ELR (cell line): ENCODE data around the gene PLCB1.
A peak's percentile ranks its signal among the peaks of the same experiment; 100 is the strongest.
"Not testable (repeated sequence)": the region's sequence is repeated elsewhere in the genome, so short reads cannot be mapped to it uniquely, and the experiment has no call there.

Source experiments
- DNase-seq: peaks from one replicate; pipeline ENCODE4 v3.0.0-alpha.2; 2015; ENCODE audit warnings: low read depth

PLCB1 gene

DNA sequence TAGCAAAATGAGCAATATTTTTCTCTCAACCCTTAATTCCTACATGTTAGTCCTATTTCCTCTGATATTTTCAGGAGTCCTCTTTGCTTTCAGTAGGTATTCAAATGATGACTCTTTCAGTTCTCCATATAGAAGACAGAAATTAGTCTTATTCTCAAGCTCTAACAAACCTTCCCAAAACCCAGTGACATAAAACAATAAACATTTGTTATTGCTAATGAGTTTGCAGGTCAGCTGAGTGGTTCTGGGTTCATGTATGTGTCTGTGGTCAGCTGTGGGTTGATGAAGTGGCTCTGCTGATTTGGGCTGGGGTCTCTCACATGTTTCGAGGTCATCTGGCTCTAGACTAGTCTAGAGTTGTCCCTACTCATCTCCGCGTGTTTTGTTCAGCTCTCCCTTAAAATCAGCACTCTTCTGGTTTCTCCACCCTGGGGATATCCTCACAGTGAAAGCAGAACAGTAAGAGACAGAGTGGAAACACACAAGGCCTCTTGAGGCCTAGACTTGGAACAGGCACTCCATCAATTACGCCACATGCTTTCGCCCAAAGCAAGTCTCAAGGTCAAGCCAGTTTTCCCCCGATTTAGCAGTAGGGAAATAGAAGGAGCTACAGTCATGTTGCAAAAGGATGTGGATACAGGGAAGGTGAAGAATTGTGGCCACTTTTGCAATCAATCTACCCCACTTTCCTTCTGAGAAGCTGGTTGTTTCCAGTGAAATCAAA lies 273.0 kb downstream of the PLCB1 start:
- DNase-seq: no peak

DNA sequence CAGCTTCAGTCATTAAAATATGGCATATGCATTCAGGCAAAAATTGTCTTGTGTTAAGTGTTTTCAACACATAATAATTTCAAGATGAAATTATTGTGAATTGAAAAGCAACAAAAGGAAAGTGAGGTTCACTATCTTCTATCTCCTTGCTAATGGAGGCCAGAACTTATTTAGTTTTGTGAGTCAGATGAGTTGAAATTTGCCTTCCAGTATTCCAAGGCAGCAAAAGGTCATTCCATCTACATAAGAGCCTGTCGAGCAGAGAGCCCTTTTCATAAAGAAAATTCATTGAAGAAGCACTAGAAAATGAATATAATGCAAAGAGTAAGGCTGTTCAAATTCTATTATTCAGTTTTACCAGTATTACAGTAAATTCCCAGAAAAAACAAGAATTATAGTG lies 274.3 kb downstream of the PLCB1 start:
- no peak for DNase-seq

DNA sequence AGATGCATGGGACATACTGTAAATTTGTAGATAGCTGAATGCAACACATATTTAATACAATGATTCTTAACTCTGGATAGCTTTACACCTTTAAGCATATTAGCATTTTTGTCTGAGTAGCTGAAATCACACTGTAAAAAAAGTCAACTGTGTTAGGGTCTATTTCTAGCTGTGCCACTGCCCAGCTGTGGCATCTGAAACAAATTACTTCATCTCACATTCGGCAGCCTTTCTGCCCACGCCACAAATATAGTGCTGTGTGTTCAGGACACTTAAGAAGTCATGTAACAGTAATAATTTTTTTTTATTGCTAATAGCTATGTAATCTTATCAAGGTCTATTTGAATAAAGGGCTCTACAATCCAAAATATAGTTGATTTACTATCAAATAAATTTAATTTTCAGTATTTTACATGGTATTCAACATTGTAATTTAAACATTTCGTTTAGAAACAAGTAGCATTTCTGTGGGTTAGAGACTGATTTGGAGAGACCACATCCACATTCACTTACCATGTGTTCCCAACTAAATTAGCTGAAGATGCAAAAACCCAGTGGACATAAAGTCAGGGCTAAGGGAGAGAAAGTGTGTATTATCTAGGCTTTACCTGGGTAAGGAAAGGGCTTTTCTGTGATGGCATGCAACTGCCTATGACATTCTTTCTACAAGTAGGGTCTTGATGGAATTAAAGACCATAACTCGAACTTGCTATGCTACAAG lies 276.7 kb downstream of the PLCB1 start:
- DNase-seq: no peak

DNA sequence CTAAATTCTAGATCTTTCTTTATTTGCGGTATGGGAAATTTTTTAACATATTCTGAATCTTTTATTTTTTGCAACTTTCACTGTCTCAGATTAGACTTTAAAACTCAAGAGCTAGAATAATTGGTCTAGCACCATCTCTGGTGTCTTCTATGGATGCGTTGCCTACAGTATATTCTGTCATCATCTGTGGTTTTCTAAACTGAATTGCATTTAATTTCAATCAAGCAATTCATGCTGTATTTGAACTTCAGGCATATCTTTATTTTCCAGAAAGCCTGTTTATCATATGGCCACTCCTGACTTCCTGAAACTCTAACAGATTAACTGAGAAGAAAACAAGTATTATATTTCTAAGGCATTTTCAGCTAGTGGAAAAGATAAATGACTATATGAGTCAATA lies 281.6 kb downstream of the PLCB1 start:
- no peak for DNase-seq

DNA sequence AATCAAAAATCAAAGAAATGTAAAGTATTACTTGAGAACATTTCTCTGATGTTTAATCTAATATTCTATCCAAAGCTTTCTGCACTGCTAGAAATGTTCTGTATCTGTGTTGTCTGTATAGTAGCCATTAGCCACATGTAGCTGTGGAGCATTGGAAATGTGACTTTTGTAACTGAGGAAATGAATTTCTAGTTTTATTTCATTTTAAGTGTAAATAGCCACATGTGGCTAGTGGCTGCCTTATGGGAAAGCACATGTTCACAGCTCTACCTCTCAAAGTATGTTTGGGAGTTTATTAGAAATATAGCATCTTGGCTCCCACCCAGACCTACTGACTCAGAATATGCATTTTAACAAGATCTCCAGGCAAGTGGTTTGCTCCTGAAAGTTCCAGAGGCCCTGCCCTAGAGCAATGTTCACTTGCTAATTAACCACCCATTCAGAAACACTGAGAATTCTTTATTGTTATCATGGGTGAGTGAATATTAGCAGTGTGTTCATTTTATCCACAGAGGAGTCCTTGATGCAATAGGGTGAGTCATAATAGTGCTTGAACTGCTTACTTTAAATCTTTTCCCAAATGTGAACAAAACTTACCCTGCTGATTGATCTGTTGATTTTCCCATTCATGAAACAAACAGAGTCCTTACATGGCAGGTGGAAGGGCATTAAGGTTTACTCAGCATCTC lies 282.7 kb downstream of the PLCB1 start:
- DNase-seq: peak; percentile 46

DNA sequence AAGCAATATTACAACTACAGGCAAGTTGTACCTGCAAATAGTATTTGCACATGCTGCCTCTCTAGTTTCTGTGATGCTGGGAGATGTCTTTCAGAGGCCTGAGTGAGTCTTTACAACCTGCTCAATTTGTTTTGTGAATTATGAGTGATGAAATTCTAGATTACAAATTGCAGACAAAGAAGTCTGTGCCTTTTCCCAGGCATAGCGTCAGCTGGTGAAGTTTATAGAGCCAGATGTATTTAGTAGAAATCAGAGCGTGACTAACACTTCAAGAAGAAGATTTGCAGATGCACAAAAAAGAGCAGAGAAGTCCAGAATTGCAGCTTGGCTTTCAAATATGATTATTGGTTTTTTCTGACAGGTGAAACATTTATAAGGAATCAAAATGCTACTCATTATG lies 289.9 kb downstream of the PLCB1 start:
- DNase-seq: no peak

DNA sequence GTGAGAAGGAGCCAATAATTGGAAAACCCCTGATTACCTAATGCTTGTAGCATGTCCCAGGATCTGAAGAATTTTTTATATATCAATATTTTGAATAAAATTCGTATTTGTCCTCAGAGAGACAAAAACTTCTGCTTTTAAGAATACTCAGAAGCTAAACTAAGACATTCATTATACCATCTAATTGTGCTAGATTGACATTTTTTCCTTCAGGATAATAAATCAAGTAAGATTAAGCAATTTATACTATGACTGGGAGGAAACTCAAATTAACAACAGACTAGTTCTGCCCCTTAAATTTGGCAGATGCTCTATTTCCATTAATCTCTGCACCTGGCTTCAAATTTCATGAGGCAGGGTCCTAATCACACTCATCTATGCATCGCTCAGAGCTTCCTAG lies 291.4 kb downstream of the PLCB1 start:
- DNase-seq: no peak

DNA sequence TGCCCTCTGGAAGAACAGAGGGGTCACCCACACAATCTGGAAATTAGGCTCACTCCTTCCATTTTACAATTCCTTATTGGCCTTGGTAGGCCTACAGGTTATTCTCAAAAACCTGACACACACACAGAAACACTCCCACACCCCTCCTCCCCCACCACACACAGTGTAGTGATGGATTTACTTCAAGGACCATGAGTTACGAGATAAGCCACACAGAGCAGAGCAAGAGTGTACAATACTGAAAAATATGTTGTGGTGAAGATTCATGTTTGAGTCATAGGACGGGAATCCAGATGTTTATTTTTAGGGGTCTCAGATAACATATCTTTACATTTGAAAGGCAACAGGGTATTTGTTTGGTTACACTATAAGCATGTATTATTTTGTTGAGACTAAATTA lies 291.9 kb downstream of the PLCB1 start:
- peak; percentile 68 for DNase-seq

DNA sequence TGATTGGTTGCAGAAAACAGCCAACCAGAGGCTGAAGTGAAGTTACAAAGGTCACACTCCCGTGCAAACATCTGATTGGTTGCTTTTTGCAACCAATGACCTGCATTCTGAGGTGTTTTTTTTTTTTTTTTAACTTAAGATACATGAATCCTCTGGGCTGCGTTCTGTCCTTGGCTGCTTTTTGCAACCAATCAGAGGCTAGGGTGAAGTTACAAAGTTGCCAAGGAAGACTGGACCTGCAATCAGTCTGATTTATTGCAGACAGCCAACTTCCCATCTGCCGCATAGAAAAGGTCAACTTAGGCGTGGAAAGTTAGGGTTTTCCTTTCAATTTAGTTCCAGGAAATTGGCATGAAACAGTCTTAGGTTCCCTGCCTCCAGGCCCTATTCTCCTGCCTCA lies 292.9 kb downstream of the PLCB1 start:
- no peak for DNase-seq

DNA sequence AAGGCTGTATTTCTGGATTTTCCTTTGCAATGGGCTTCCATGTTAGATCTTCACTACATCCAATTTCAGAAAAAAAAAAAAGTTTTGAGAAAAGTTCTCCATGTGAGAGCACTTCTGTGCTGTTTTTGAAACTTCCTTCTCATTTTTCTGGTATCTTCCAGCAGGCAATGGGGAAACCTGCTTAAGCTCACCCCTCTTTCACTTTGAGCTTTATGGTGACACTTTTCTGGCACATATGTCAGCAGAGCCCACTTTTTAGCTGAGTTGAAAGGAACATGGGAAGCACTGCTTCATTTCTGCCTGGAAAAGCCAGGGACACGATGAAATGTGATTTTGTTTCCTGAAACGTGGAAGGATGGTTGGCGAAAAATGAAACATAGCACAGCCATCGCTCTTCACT lies 293.7 kb downstream of the PLCB1 start:
- no peak for DNase-seq

DNA sequence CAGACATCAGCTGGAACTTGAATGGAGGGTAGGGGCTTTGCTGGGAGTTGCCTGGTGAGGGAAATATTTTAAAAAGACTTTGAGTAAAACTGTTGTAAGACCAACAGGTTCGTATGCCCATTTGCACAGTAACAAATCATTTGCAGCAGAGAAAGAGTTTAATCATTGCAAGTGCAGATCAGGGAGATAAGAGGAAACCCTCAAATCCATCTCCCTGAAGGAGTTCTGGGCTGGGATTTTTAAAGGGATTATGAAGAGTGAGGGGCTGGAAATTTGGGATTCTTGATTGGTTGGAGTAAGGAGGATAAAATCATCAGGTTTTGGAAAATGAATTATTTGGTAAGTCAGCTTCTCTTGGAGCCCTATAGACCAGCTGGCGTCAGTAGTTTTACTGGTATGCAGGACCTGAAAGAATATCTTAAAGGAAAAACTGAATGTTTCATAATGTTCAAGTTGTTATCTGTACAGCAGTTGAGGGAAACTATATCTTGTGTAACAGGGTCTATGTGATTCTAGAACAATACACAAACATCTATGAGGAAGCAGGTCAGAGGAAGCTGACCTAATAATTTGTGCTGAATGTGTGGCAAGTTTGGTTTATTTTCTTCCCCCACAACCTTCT lies 295.5 kb downstream of the PLCB1 start:
- no peak for DNase-seq

DNA sequence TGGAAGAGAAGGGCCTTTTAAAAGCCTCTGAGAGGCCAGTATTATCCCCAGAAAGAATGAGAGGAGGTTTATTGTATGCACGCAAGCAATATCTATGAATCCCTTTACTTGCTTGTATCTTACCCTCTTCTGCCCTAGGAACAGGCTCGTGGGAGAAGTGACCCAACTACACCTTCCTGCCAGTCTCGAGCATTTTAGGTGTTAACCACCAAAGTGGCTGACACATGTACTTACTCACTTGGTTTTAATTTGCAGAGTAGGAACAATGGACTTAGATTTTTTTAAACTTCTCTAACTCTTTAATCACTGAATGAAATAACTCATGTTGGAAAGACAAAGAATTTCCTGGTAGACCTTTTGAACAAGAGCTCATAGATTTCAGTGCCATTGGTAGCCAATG lies 296.9 kb downstream of the PLCB1 start:
- no peak for DNase-seq

DNA sequence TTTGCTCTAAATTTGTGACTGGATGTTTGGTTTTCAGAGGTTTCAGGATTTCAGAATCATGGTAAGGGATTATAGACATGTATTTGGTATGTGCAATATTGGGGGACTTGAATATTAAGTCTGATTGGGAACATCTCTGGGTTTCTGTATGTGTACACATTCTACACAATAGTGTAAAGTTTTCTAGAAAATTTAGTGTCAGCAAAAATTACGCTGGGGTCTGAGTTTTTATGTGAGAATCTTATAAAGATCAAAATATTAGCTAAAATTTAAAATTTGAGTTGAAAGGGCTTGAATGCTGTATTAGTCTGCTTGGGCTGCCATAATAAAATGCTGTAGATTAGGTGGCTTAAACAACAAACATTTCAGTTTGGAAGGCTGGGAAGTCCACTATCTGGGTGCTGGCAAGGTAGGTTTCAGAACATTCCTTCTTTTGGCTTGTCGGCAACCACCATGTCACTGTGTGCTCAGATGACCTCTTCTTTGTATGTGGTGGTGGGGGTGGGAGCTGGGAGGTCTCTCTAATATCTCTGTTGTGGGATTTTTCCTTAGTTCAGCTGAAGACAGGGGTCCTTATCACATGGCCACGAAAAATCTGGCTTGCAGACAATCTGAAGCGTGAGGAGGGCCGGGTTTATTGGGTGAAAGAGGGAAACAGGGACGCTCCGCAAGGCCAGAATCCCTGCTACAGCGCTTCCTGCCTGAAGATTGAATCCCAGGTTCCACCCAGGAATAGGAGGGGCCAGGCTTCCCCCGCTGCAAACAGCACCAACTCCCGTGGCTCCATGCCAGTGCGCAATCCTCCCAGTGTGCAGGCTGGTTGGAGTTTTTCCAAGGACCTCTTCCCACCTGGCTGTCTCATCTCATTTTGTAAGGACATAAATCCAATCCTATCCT lies 299.7 kb downstream of the PLCB1 start:
- no peak for DNase-seq

DNA sequence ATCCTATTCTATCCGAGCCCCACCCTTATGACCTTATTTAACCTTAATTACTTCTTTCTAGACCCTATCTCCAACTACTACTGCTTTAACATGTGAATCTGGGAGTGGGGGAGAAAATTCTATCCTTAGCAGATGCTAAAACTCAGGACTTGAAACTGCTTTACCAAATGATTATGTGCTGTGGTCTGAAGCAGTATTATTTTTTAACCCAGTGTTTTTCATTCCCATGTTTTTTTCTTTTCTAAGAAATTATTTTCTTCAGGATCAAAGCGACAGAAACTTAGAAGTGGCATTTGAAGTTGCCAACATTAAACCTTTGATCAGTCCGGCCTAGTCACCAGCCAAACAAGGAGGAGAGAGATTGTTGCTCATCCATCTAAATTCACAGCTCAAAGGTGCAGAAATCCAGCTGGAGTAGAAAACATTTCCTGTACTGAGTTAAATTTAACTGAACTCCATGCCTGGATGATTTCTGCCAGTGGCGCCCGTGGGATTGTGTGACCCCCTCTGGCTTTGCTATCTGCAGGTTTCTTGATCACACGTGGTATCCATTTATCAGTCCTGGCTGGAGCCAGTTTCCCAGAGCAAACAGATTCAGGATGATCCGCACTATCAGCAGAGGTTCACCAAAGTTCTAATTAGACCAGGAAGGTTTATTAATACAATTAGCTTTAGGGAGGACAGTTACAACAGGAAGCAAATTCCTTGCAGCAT lies 300.5 kb downstream of the PLCB1 start:
- no peak for DNase-seq

DNA sequence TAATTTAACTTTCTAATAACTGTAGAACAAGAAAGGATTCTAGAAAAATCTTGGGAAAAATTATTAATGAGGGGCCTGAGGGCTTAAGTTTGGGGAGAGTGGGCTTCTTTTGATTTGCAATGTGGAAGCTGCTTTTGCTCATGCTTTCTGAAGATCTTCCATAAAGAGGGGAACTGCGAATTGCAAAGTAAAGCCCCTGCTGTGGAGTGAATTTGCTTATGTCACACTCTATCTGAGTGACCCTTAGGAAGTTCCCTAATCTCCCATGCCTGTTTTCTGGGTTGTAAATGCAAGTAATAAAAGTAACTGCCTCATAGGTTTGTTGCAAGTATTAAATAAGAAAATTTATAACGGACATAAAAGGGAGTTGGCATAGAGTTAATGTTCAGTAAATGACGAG lies 301.2 kb downstream of the PLCB1 start:
- DNase-seq: no peak

DNA sequence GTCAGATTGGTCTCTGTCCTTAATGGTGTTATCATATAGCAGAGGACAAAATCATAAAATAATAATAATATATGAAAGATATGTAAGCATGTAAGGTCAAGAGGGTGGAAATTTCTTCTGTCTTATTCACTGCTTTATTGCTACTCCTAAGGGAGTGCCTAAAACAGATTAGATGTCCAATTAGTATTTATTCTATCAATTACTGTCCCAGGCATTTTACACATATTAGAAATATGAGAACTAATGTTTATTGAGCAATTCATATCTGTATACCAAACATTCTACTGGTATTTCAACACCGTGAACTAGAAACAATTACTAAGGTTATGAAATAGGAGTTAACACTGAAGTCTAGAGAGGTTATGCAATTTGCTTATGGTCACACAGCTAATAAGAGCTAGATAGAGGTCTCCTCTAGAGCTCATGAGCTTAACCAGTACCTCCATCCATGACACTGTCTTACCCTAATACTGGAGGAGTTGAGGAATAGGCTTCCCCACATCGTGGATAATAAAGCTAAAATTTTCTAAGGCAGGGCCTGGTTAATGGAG lies 302.3 kb downstream of the PLCB1 start:
- no peak for DNase-seq

DNA sequence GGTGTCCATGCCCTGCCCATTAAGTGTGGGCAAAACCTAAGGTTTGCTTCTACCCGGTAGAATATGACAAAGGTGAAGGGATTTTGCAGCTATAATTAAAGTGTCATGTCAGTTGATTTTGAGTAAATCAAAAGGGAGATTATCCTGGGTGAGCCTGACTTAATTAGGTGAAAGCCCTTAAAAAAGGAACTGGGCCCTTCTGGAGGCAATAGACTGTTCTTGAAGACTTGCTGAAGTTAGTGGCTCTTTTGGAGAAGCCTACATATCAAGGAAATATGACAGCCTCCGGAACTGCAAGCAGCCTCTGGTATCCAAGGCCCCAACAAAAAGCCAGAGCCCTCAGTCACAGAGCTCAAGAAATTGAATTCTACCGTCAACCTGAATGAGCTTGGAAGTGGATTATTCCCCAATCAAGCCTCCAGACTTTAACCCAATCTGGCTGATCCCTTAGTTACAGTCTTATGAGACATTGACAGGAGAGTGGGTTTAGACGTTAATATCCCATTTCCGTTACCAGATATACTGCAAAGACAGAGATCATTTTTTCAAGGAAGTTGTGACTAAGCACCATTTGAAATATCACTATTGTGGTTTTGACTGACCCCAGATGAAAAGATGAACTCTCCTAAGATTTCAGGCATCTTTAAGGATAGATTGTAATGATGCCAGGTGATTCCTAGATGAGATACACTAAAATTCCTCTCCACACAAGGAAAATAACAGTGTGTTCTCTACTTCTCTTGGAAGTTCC lies 303.4 kb downstream of the PLCB1 start:
- peak; percentile 3 for DNase-seq

DNA sequence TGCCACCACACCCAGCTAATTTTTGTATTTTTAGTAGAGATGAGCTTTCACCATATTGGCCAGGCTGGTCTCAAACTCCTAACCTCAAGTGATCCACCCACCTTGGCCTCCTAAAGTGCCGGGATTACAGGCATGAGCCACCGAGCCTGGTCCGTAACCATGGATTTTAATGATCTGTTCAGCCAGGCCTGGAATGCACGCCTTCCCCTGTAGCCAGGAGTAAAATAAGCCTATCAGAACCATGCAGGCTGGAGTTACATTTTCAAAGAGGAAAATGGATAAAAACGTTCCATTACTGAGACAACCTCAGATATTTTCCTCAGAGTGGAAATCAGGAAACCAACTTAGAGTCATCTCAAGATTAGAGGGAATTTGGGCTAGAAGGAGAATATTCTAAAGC lies 304.9 kb downstream of the PLCB1 start:
- not testable (repeated sequence) for DNase-seq

DNA sequence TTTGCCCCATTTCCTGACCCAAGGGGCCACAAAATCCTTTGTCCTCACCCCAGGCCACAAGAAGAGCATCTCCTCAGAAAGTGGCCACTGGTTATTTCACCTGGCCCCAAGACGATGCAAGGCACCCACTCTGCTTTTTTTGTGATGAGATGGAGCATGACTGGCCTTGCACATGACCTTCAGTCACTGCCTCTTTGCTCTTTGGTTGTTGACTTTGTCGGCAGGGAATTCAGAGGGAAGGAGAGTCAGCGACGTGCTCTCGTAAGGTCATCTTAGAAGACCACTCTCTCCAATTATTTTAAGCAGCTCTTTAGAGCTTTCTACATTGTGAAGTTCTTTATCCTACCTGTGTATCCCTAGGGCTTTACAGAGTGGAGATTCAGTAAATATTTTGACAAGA lies 306.7 kb downstream of the PLCB1 start:
- no peak for DNase-seq

DNA sequence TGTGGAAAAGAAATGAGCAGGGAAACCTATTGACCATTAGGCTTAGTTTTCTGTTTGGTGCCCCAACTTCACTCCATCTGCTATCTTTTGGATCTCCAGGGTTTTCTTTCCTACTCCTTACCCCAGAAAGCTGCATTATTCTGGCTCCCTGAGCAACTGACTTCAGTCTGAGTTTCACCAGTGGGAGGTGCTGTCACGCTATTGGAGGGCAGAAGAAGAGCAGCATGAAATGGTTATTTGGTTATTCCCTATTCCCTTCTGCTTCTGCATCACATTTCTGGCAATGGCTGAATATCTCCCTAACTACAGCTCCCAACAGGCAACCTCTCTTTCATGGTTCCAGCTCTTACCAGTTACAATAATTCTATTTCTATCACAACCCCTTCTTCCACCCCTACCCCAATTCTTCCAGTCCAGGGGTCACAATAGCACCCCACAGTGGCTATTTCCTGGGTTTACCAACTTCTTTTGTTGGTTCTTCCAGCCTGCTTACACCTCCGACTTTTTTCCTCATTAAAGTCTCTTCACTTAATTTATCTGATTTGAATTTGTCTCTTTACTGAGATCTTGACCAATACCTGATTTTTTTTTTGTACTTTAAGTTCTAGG lies 311.5 kb downstream of the PLCB1 start:
- DNase-seq: no peak
